ENCODE measurements around the gene NF1.

NF1 gene

GRCh38 chr17:31202968-31203367 lies 108.2 kb downstream of the NF1 start:
- Histone ChIP-seq H3K27me3 (ENCODE audit: low read depth, low read length) (no peaks in the 10 kb centered on the region), H3K4me1 (ENCODE audit: control insufficient read depth in 1 of 2, insufficient read depth in 2 of 2, low read length in 2 of 2) (no peaks in the 10 kb centered on the region), H3K27ac (ENCODE audit: low read length) (no peak overlapping the region), H3K9me3 (ENCODE audit: control insufficient read depth in 1 of 2, low read length in 2 of 2) (no peaks in the 10 kb centered on the region), H3K4me3 (ENCODE audit: low read depth in 1 of 2, low read length in 2 of 2) (no peak overlapping the region), H3K36me3 (ENCODE audit: control insufficient read depth in 1 of 2, insufficient read depth in 2 of 2, low read length in 2 of 2) (peaks cover 0 to 5% of the 10 kb centered on the region in 2 donors)

- H3K27me3 ChIP-seq (ENCODE audit: low read depth, low read length) = no peaks in the 10 kb centered on the region
- no peak overlapping the region for H3K27ac ChIP-seq (ENCODE audit: low read length)
- no peaks in the 10 kb centered on the region for H3K9me3 ChIP-seq (ENCODE audit: control insufficient read depth in 1 of 2, low read length in 2 of 2)
- no peaks in the 10 kb centered on the region for H3K4me1 ChIP-seq (ENCODE audit: control insufficient read depth in 1 of 2, insufficient read depth in 2 of 2, low read length in 2 of 2)
- peaks cover 10 to 21% of the 10 kb centered on the region in 2 donors for H3K36me3 ChIP-seq (ENCODE audit: control insufficient read depth in 1 of 2, insufficient read depth in 2 of 2, low read length in 2 of 2)
- no peak overlapping the region for H3K4me3 ChIP-seq (ENCODE audit: low read depth in 1 of 2, low read length in 2 of 2)
Observed at GRCh38 chr17:31211352-31212012, 116.7 kb downstream of the NF1 start.

- Histone ChIP-seq H3K4me1 (ENCODE audit: control insufficient read depth in 1 of 2, insufficient read depth in 2 of 2, low read length in 2 of 2) (no peaks in the 10 kb centered on the region), H3K36me3 (ENCODE audit: control insufficient read depth in 1 of 2, insufficient read depth in 2 of 2, low read length in 2 of 2) (peaks cover 14 to 17% of the 10 kb centered on the region in 2 donors), H3K27ac (ENCODE audit: low read length) (no peak overlapping the region), H3K27me3 (ENCODE audit: low read depth, low read length) (no peaks in the 10 kb centered on the region), H3K4me3 (ENCODE audit: low read depth in 1 of 2, low read length in 2 of 2) (no peak overlapping the region), H3K9me3 (ENCODE audit: control insufficient read depth in 1 of 2, low read length in 2 of 2) (no peaks in the 10 kb centered on the region)
Observed at GRCh38 chr17:31216031-31216751, 121.4 kb downstream of the NF1 start.

GRCh38 chr17:31224366-31224765 lies 129.6 kb downstream of the NF1 start:
- H3K27ac ChIP-seq (ENCODE audit: low read length) = no peak overlapping the region
- H3K9me3 ChIP-seq (ENCODE audit: control insufficient read depth in 1 of 2, low read length in 2 of 2) = no peaks in the 10 kb centered on the region
- H3K27me3 ChIP-seq (ENCODE audit: low read depth, low read length) = no peaks in the 10 kb centered on the region
- H3K4me1 ChIP-seq (ENCODE audit: control insufficient read depth in 1 of 2, insufficient read depth in 2 of 2, low read length in 2 of 2) = no peaks in the 10 kb centered on the region
- no peak overlapping the region for H3K4me3 ChIP-seq (ENCODE audit: low read depth in 1 of 2, low read length in 2 of 2)
- H3K36me3 ChIP-seq (ENCODE audit: control insufficient read depth in 1 of 2, insufficient read depth in 2 of 2, low read length in 2 of 2) = peaks cover 9 to 10% of the 10 kb centered on the region in 2 donors

DNA sequence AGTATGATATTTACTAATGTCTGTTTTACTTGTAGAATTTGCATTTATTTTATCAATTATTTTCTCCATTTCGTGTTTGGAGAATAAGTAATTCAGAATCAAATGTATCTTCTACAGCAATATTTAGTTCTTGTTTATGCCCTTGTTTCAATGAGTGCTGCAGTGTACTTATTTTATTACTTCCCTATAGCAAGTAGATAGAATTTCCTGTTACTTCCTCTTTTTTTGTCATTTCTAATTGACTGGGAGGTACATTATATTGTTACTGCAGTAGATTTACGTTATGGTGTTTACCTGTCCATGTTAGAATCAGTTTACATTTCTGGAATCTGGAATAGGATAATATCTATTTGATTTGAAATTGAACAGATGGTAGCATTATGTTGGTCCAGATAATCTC lies 131.1 kb downstream of the NF1 start:
- Histone ChIP-seq H3K36me3 (ENCODE audit: control insufficient read depth in 1 of 2, insufficient read depth in 2 of 2, low read length in 2 of 2) (peaks cover 10 to 16% of the 10 kb centered on the region in 2 donors), H3K27me3 (ENCODE audit: low read depth, low read length) (no peaks in the 10 kb centered on the region), H3K4me1 (ENCODE audit: control insufficient read depth in 1 of 2, insufficient read depth in 2 of 2, low read length in 2 of 2) (no peaks in the 10 kb centered on the region), H3K27ac (ENCODE audit: low read length) (no peak overlapping the region), H3K4me3 (ENCODE audit: low read depth in 1 of 2, low read length in 2 of 2) (no peak overlapping the region), H3K9me3 (ENCODE audit: control insufficient read depth in 1 of 2, low read length in 2 of 2) (no peaks in the 10 kb centered on the region)

DNA sequence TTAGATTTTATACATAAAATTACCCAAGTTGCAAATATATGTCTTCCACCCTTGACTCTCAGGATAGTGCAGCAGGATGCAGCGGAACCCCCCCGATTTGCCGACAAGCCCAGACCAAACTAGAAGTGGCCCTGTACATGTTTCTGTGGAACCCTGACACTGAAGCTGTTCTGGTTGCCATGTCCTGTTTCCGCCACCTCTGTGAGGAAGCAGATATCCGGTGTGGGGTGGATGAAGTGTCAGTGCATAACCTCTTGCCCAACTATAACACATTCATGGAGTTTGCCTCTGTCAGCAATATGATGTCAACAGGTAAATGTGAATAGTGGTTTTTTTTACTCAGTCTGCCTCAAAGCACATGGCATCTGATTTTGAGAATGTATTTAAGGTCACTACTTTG lies 131.6 kb downstream of the NF1 start:
- Histone ChIP-seq H3K4me3 (ENCODE audit: low read depth in 1 of 2, low read length in 2 of 2) (no peak overlapping the region), H3K36me3 (ENCODE audit: control insufficient read depth in 1 of 2, insufficient read depth in 2 of 2, low read length in 2 of 2) (peaks cover 10 to 16% of the 10 kb centered on the region in 2 donors), H3K27ac (ENCODE audit: low read length) (no peak overlapping the region), H3K27me3 (ENCODE audit: low read depth, low read length) (no peaks in the 10 kb centered on the region), H3K9me3 (ENCODE audit: control insufficient read depth in 1 of 2, low read length in 2 of 2) (no peaks in the 10 kb centered on the region), H3K4me1 (ENCODE audit: control insufficient read depth in 1 of 2, insufficient read depth in 2 of 2, low read length in 2 of 2) (no peaks in the 10 kb centered on the region)

- Histone ChIP-seq H3K4me3 (ENCODE audit: low read depth in 1 of 2, low read length in 2 of 2) (no peak overlapping the region), H3K27me3 (ENCODE audit: low read depth, low read length) (no peaks in the 10 kb centered on the region), H3K4me1 (ENCODE audit: control insufficient read depth in 1 of 2, insufficient read depth in 2 of 2, low read length in 2 of 2) (no peaks in the 10 kb centered on the region), H3K27ac (ENCODE audit: low read length) (no peak overlapping the region), H3K36me3 (ENCODE audit: control insufficient read depth in 1 of 2, insufficient read depth in 2 of 2, low read length in 2 of 2) (peaks cover 10 to 16% of the 10 kb centered on the region in 2 donors), H3K9me3 (ENCODE audit: control insufficient read depth in 1 of 2, low read length in 2 of 2) (no peaks in the 10 kb centered on the region)
Observed at GRCh38 chr17:31226950-31227349, 132.2 kb downstream of the NF1 start.

DNA sequence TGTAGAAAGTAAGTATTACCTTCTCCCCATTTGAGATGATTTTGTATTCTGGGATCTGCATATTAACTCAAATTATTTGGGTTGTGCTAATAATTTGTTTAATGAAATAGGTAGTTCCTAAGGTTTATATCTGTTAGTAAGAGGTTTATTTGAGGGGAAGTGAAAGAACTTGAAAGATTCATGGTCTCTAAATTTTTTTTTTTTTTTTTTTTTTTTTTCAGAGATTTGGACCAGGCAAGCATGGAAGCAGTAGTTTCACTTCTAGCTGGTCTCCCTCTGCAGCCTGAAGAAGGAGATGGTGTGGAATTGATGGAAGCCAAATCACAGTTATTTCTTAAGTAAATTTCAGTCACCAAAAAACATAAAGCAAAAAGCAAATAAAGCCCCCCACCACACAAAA lies 137.1 kb downstream of the NF1 start:
- Histone ChIP-seq H3K27ac (ENCODE audit: low read length) (no peak overlapping the region), H3K27me3 (ENCODE audit: low read depth, low read length) (no peaks in the 10 kb centered on the region), H3K4me1 (ENCODE audit: control insufficient read depth in 1 of 2, insufficient read depth in 2 of 2, low read length in 2 of 2) (no peaks in the 10 kb centered on the region), H3K4me3 (ENCODE audit: low read depth in 1 of 2, low read length in 2 of 2) (no peak overlapping the region), H3K9me3 (ENCODE audit: control insufficient read depth in 1 of 2, low read length in 2 of 2) (no peaks in the 10 kb centered on the region), H3K36me3 (ENCODE audit: control insufficient read depth in 1 of 2, insufficient read depth in 2 of 2, low read length in 2 of 2) (peaks cover 13 to 42% of the 10 kb centered on the region in 2 donors)

- Histone ChIP-seq H3K27me3 (ENCODE audit: low read depth, low read length) (no peaks in the 10 kb centered on the region), H3K9me3 (ENCODE audit: control insufficient read depth in 1 of 2, low read length in 2 of 2) (no peaks in the 10 kb centered on the region), H3K4me3 (ENCODE audit: low read depth in 1 of 2, low read length in 2 of 2) (no peak overlapping the region), H3K36me3 (ENCODE audit: control insufficient read depth in 1 of 2, insufficient read depth in 2 of 2, low read length in 2 of 2) (peaks cover 18 to 32% of the 10 kb centered on the region in 2 donors), H3K27ac (ENCODE audit: low read length) (no peak overlapping the region), H3K4me1 (ENCODE audit: control insufficient read depth in 1 of 2, insufficient read depth in 2 of 2, low read length in 2 of 2) (no peaks in the 10 kb centered on the region)
Observed at GRCh38 chr17:31235110-31235509, 140.3 kb downstream of the NF1 start.

DNA sequence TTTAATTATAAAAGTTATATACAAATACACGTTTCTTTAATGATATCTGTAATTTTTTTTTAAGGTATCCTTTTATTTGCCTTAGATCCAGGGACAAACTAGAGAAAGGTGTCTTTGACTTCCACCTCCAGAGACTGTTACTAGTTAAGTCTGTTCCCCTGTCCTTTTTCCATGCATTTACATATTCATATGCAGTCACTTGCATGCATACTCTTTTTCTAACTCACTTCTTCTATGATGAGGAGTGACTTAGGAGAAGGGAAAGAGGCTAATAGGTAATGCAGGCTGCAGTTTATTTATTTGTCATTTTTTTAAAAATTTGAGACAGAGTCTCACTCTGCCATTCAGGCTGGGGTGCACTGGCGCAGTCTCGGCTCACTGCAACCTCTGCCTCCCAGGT lies 141.4 kb downstream of the NF1 start:
- H3K36me3 ChIP-seq (ENCODE audit: control insufficient read depth in 1 of 2, insufficient read depth in 2 of 2, low read length in 2 of 2) = peaks cover 20 to 29% of the 10 kb centered on the region in 2 donors
- no peak overlapping the region for H3K27ac ChIP-seq (ENCODE audit: low read length)
- H3K4me3 ChIP-seq (ENCODE audit: low read depth in 1 of 2, low read length in 2 of 2) = no peak overlapping the region
- H3K9me3 ChIP-seq (ENCODE audit: control insufficient read depth in 1 of 2, low read length in 2 of 2) = no peaks in the 10 kb centered on the region
- H3K4me1 ChIP-seq (ENCODE audit: control insufficient read depth in 1 of 2, insufficient read depth in 2 of 2, low read length in 2 of 2) = no peaks in the 10 kb centered on the region
- H3K27me3 ChIP-seq (ENCODE audit: low read depth, low read length) = no peaks in the 10 kb centered on the region

DNA sequence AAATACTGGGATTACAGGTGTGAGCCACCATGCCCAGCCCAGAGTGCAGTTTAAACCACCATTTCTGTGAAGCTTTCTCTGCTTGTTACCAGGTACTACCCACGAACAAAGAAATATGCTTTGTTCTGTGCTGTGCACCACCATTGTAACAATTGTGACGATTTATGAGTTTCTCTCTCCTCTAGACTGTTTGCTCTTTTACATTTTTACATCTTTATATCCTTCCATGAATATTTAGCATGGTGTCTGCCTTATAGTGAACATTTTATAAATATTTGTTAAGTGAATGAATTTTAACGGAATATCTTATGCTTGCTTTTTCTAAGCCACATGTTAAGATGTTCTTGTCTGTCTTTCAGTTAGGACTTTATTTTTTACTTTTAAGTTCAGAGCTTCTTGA lies 141.9 kb downstream of the NF1 start:
- Histone ChIP-seq H3K27ac (ENCODE audit: low read length) (no peak overlapping the region), H3K9me3 (ENCODE audit: control insufficient read depth in 1 of 2, low read length in 2 of 2) (no peaks in the 10 kb centered on the region), H3K27me3 (ENCODE audit: low read depth, low read length) (no peaks in the 10 kb centered on the region), H3K4me1 (ENCODE audit: control insufficient read depth in 1 of 2, insufficient read depth in 2 of 2, low read length in 2 of 2) (no peaks in the 10 kb centered on the region), H3K36me3 (ENCODE audit: control insufficient read depth in 1 of 2, insufficient read depth in 2 of 2, low read length in 2 of 2) (peaks cover 25 to 35% of the 10 kb centered on the region in 2 donors), H3K4me3 (ENCODE audit: low read depth in 1 of 2, low read length in 2 of 2) (no peak overlapping the region)
